Effector CD4-positive, alpha-beta T cell (primary cell): Measurements from ENCODE around the gene DLK1.

Experiments
- DNase-seq: peaks from one replicate; pipeline ENCODE4 v3.0.0-alpha.2; 2020

Gene DLK1

GRCh38 chr14:100765991-100766390, 39.3 kb downstream of the DLK1 start:
- no peak for DNase-seq

GRCh38 chr14:100767003-100767787, 40.5 kb downstream of the DLK1 start:
- no peak for DNase-seq

GRCh38 chr14:100767788-100768536, 41.3 kb downstream of the DLK1 start:
- no peak for DNase-seq

- DNase-seq: no peak
These were observed 42.6 kb downstream of the DLK1 start for GRCh38 chr14:100769035-100769939.

GRCh38 chr14:100770046-100770445, 43.4 kb downstream of the DLK1 start:
- DNase-seq: no peak

GRCh38 chr14:100770605-100771120, 44.0 kb downstream of the DLK1 start:
- no peak for DNase-seq

- no peak for DNase-seq
These were observed 44.6 kb downstream of the DLK1 start for GRCh38 chr14:100771121-100771800.

- DNase-seq: no peak
These were observed 46.0 kb downstream of the DLK1 start for GRCh38 chr14:100772607-100773165.

GRCh38 chr14:100773331-100774163, 46.9 kb downstream of the DLK1 start:
- no peak for DNase-seq

GRCh38 chr14:100774164-100774537, 47.5 kb downstream of the DLK1 start:
- DNase-seq: no peak

GRCh38 chr14:100775351-100775830, 48.7 kb downstream of the DLK1 start:
- no peak for DNase-seq

- no peak for DNase-seq
These were observed 49.3 kb downstream of the DLK1 start for GRCh38 chr14:100775831-100776591.

- DNase-seq: no peak
These were observed 50.1 kb downstream of the DLK1 start for GRCh38 chr14:100776681-100777365.

- DNase-seq: no peak
These were observed 50.7 kb downstream of the DLK1 start for GRCh38 chr14:100777366-100777817.

- DNase-seq: no peak
These were observed 51.3 kb downstream of the DLK1 start for GRCh38 chr14:100777818-100778525.

GRCh38 chr14:100778526-100778882, 51.8 kb downstream of the DLK1 start:
- DNase-seq: no peak

GRCh38 chr14:100778951-100779690, 52.4 kb downstream of the DLK1 start:
- no peak for DNase-seq

GRCh38 chr14:100779691-100780080, 53.0 kb downstream of the DLK1 start:
- DNase-seq: no peak
